HG03045 (cell line): ENCODE results near the gene FAHD2A.
"Not testable (repeated sequence)": the region's sequence is repeated elsewhere in the genome, so short reads cannot be mapped to it uniquely, and the experiment has no call there.

ENCODE experiments used
- ATAC-seq: cut with Tn5 transposase; IDR thresholded peaks from one replicate; pipeline ENCODE4 v1.9.1; 2021; ENCODE audit warnings: mild to moderate bottlenecking, moderate library complexity; ENCODE audit not compliant: unreplicated experiment

FAHD2A gene

GRCh38 chr2:95389245-95390119 is 13.0 kb upstream of the FAHD2A start:
- ATAC-seq = peak; percentile 66

- no peak for ATAC-seq
Measured at GRCh38 chr2:95390272-95390880, 12.1 kb upstream of the FAHD2A start.

GRCh38 chr2:95390881-95391321 is 11.6 kb upstream of the FAHD2A start:
- ATAC-seq = no peak

- ATAC-seq = no peak
Measured at GRCh38 chr2:95391641-95392310, 10.7 kb upstream of the FAHD2A start.

- no peak for ATAC-seq
Measured at GRCh38 chr2:95392320-95392719, 10.2 kb upstream of the FAHD2A start.

- ATAC-seq = no peak
Measured at GRCh38 chr2:95392730-95393455, 9.6 kb upstream of the FAHD2A start.

GRCh38 chr2:95393901-95394300 is 8.6 kb upstream of the FAHD2A start:
- no peak for ATAC-seq

- ATAC-seq = no peak
Measured at GRCh38 chr2:95399061-95399460, 3.4 kb upstream of the FAHD2A start.

- ATAC-seq = no peak
Measured at GRCh38 chr2:95401480-95401879, 1.0 kb upstream of the FAHD2A start.

GRCh38 chr2:95402004-95402369 is 521 bp upstream of the FAHD2A start:
- peak; percentile 13 for ATAC-seq

GRCh38 chr2:95403204-95403721 is 755 bp downstream of the FAHD2A start:
- ATAC-seq = peak; percentile 37

GRCh38 chr2:95403824-95404223 is 1.3 kb downstream of the FAHD2A start:
- ATAC-seq = not testable (repeated sequence)

- not testable (repeated sequence) for ATAC-seq
Measured at GRCh38 chr2:95404676-95405075, 2.2 kb downstream of the FAHD2A start.

- not testable (repeated sequence) for ATAC-seq
Measured at GRCh38 chr2:95411239-95411638, 8.7 kb downstream of the FAHD2A start.

- peak; percentile 73 for ATAC-seq
Measured at GRCh38 chr2:95414015-95414594, 11.6 kb downstream of the FAHD2A start.

GRCh38 chr2:95415138-95415537 is 12.6 kb downstream of the FAHD2A start:
- ATAC-seq = not testable (repeated sequence)

- ATAC-seq = not testable (repeated sequence)
Measured at GRCh38 chr2:95415561-95415960, 13.1 kb downstream of the FAHD2A start.

GRCh38 chr2:95427196-95427867 is 24.8 kb downstream of the FAHD2A start:
- not testable (repeated sequence) for ATAC-seq

GRCh38 chr2:95429748-95430467 is 27.4 kb downstream of the FAHD2A start:
- not testable (repeated sequence) for ATAC-seq
